BJ (cell line): Measurements from ENCODE around the gene SUMF1. TPM values are rescaled to one million over a fixed set of nuclear protein-coding genes. Genes with fewer than 3 reads are reported as not detected.

Experiments used
- CTCF ChIA-PET: fragments of 350-600 bp; formaldehyde crosslinking; extraction: SDS; loops from one replicate; lab custom pipeline; 2021; ENCODE audit warnings: antibody characterized with exemption, inconsistent platforms; lab: Yijun Ruan, JAX
- POLR2A ChIA-PET: fragments of 300-600 bp; sonication (Branson Sonifier 250); formaldehyde crosslinking; extraction: SDS; loops from one replicate; lab custom pipeline; 2021; ENCODE audit warnings: antibody characterized with exemption; lab: Charles Lee
- DNase-seq: peaks from one replicate; pipeline ENCODE4 v3.0.0-alpha.2; 2011; ENCODE audit warnings: low read depth
- H3K27me3 ChIP-seq: 2 replicates; pipeline ENCODE4 v1.6.0; 2011; ENCODE audit warnings: low read length; ENCODE audit not compliant: control insufficient read depth, insufficient read depth
- H3K36me3 ChIP-seq: 2 replicates; pipeline ENCODE4 v1.5.1; 2011; ENCODE audit warnings: low read length; ENCODE audit not compliant: control insufficient read depth, insufficient read depth
- H3K4me3 ChIP-seq: 2 replicates; pipeline ENCODE4 v1.5.1; 2011; ENCODE audit warnings: low read depth, mild to moderate bottlenecking, control low read depth, low read length
- CTCF ChIP-seq: IDR thresholded peaks from 2 replicates; pipeline ENCODE4 v1.5.1; 2011; ENCODE audit warnings: low read depth, mild to moderate bottlenecking, control low read depth, inconsistent platforms, low read length, moderate library complexity; ENCODE audit not compliant: insufficient read depth
- polyA plus RNA-seq: library from polyadenylated mRNA; depleted of rRNA; stranded (reverse); fragments of >200 nt; gene quantifications from 2 replicates; pipeline ENCODE4 v1.2.3, GENCODE V29; 2011

The SUMF1 gene
- polyA plus RNA-seq, 1 experiment: 57.6 TPM

DNA sequence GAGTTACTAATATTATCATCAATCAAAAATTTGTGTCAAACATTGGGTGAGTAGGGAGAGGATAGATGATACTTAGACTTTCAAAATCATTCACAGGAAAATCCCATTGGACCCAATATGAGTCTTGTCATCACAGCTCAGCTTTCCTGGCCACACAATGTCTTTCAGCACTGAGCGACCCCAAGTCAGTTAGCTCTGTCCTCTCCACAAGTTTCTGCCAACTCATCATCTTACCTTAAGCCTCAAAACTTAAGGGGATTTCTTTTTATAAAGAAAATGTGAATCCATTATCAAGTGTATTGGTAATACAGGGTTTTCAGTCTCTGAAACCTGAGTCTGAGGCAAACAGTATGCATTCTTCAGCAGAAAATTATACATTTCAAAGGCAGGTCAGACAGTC, 55.8 kb downstream of the SUMF1 start:
- Histone ChIP-seq H3K4me3 (no peak overlapping the region), H3K36me3 (0 out of 2 replicates have a peak, but pooled peaks cover 1% of the 10 kb centered on the region), H3K27me3 (no peaks in the 10 kb centered on the region)
- no peak for TF ChIP-seq CTCF
- CTCF ChIA-PET: no interaction called here
- DNase-seq: no peak
- POLR2A ChIA-PET: no interaction called here

GRCh38 chr3:4410606-4411005, 56.5 kb downstream of the SUMF1 start:
- Histone ChIP-seq H3K27me3 (no peaks in the 10 kb centered on the region), H3K4me3 (no peak overlapping the region), H3K36me3 (0 out of 2 replicates have a peak, but pooled peaks cover 1% of the 10 kb centered on the region)
- TF ChIP-seq CTCF: no peak
- ChIA-PET POLR2A (no interaction called here), CTCF (interaction anchor here (0.6 kb wide), 1 partner anchor 67 kb away, joined by 3 read pairs; no protein-coding TSS in a partner anchor)
- no peak for DNase-seq

DNA sequence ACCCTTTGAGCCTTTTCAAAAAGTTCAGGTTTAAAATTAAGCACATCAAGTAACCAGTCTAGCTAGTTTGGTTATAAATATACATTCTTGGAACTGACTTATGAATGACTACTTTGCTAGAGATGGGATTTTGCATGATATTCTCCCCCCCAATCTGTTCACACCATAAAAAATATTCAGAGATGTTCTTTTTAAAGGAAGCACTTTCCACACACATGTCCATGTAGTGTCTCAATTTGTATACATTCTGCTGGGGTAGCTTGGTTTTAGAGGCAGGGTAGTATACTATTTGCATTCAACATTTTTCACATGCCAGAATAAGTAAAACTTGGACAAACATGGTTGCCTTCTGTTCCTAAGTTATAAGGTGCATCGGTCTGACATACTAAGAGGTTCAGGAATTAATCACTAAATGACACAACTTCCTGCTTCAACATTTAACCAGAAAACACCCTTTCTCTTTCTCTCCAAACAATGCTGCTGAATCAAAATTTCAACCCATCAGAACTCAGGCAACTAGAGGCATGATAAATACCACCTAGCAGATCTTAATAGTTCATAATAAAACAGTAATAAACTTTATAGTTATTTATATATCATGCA, 57.0 kb downstream of the SUMF1 start:
- Histone ChIP-seq H3K4me3 (no peak overlapping the region), H3K27me3 (no peaks in the 10 kb centered on the region), H3K36me3 (0 out of 2 replicates have a peak, but pooled peaks cover 1% of the 10 kb centered on the region)
- DNase-seq: no peak
- ChIA-PET POLR2A (no interaction called here), CTCF (interaction anchor here (0.6 kb wide), 1 partner anchor 67 kb away, joined by 3 read pairs; no protein-coding TSS in a partner anchor)
- no peak for TF ChIP-seq CTCF

DNA sequence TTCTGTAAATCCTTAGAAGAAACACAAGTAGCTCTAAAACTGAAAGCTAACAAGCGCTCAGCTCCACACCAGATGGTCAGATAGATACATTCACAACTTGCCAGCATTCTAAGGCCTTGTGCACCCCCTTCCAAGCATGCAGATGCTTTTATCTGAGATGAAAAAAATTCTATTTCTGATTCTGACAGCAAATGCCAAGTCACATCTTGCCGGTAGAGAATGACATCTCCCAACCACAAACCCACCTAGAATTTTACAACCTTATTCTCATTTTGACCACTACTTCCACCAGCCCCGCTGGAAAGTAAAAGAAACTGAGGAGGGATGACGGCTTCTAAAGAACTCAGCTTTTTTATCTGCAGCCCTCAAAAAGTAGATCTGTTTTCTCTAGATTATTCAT, 57.7 kb downstream of the SUMF1 start:
- Histone ChIP-seq H3K4me3 (no peak overlapping the region), H3K27me3 (no peaks in the 10 kb centered on the region), H3K36me3 (0 out of 2 replicates have a peak, but pooled peaks cover 1% of the 10 kb centered on the region)
- ChIA-PET POLR2A (no interaction called here), CTCF (no interaction called here)
- DNase-seq: no peak
- no peak for TF ChIP-seq CTCF

DNA sequence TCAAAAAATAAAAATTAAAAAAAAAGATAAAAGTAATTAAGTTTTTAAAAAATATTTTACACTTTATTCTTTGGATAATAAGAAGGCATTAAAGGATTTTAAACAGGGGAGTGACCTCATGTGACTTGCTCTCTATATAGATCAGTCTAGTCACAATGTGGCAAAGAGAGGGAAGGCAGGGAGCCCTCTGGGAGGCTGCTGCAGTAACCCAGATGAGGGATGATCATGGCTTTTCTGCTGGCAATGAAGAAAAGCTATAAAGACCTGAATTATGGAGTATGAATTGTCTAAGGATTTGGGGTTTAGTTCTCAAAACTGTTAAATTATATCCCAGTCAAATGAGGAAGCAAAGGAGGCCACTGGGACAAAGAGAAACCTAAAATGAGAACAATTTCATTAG, 58.1 kb downstream of the SUMF1 start:
- ChIA-PET CTCF (no interaction called here), POLR2A (no interaction called here)
- Histone ChIP-seq H3K27me3 (no peaks in the 10 kb centered on the region), H3K36me3 (0 out of 2 replicates have a peak, but pooled peaks cover 1% of the 10 kb centered on the region), H3K4me3 (no peak overlapping the region)
- no peak for DNase-seq
- TF ChIP-seq CTCF: no peak
